Lower leg skin (tissue), 3 donors: ENCODE results near the gene PSMB1.

Source experiments
- POLR2A ChIP-seq, 2 donors: fragments of 450-650 bp; IDR thresholded peaks; one replicate each; pipeline ENCODE4 v1.6.1; 2016 to 2017; ENCODE audit warnings: antibody characterized with exemption in 2 of 2, mild to moderate bottlenecking in 1 of 2, moderate library complexity in 1 of 2
- TF ChIP-seq, protein P1 (sequence below), 3 donors: fragments of 450-650 bp; IDR thresholded peaks; one replicate each; pipeline ENCODE4 v1.5.1; 2016; ENCODE audit warnings: antibody characterized with exemption in 3 of 3, mild to moderate bottlenecking in 3 of 3, moderate library complexity in 2 of 3

DNA sequence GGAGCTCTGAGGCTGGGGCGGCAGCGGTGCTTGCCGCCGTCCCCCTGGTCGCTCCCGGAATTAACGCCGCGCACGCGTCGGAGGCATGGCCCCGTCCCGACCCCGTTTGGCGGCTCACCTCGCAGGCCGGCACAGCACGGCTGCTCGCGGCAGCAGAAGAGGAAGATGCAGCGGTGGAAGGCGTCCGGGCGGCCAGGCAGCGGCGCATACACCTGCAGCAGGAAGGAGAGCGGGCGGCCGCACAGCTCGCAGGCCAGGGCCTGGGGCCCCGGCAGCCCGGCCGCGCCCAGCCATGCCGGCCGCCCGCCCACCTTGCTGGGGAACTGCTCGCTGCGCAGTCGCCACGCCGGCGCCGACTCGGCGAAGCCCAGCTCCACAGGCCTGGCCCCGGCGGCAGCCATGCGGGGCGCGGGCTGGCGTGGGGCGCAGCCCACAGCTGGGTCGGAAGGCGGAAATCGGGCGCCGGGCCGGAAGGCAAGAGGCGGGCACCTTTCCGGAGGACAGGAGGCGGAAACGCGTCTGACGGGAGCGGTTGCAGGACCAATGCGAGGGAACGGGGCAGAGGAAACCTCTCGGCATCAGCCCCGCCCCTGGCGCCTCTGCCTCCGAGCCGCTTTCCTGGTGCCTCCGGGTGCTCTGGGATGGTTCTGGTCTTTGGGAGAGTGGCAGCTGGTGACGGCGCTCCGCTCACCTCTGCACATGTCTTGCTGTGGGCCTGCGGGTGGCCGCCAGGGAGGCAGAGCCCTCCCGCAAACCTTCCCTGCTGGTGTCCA, 31.3 kb upstream of the PSMB1 start, which contains the start of gene PDCD2:
- no peak for TF ChIP-seq POLR2A (IDR thresholded peaks at IDR 0.05)
- TF ChIP-seq, protein P1, sequence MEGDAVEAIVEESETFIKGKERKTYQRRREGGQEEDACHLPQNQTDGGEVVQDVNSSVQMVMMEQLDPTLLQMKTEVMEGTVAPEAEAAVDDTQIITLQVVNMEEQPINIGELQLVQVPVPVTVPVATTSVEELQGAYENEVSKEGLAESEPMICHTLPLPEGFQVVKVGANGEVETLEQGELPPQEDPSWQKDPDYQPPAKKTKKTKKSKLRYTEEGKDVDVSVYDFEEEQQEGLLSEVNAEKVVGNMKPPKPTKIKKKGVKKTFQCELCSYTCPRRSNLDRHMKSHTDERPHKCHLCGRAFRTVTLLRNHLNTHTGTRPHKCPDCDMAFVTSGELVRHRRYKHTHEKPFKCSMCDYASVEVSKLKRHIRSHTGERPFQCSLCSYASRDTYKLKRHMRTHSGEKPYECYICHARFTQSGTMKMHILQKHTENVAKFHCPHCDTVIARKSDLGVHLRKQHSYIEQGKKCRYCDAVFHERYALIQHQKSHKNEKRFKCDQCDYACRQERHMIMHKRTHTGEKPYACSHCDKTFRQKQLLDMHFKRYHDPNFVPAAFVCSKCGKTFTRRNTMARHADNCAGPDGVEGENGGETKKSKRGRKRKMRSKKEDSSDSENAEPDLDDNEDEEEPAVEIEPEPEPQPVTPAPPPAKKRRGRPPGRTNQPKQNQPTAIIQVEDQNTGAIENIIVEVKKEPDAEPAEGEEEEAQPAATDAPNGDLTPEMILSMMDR (IDR thresholded peaks at IDR 0.05) = no peak
